Measurements from ENCODE around the gene ANKIB1.
A peak's percentile ranks its signal among the peaks of the same experiment; 100 is the strongest.
"Not testable (repeated sequence)": the region's sequence is repeated elsewhere in the genome, so short reads cannot be mapped to it uniquely, and the experiment has no call there.

The ANKIB1 gene

GRCh38 chr7:92246360-92247101, 757 bp downstream of the ANKIB1 start:
- Histone ChIP-seq H3K9ac (ENCODE audit: low read length) (peak overlapping the region; percentile 92), H3K36me3 (ENCODE audit: control insufficient read depth, insufficient read depth, low read length, severe bottlenecking) (peaks cover 3% of the 10 kb centered on the region), H3K9me3 (ENCODE audit: control insufficient read depth, low read length) (no peaks in the 10 kb centered on the region), H3K4me1 (ENCODE audit: control insufficient read depth, insufficient read depth, low read length) (peaks cover 26% of the 10 kb centered on the region), H3K27me3 (replicated peaks; ENCODE audit: control insufficient read depth, insufficient read depth, low read length) (no peaks in the 10 kb centered on the region), H3K4me3 (ENCODE audit: low read length) (peak overlapping the region; percentile 87)
- peak; percentile 56 for DNase-seq (ENCODE audit: low read depth)

- no peak for DNase-seq (ENCODE audit: low read depth)
- Histone ChIP-seq H3K4me1 (ENCODE audit: control insufficient read depth, insufficient read depth, low read length) (peaks cover 22% of the 10 kb centered on the region), H3K36me3 (ENCODE audit: control insufficient read depth, insufficient read depth, low read length, severe bottlenecking) (no peaks in the 10 kb centered on the region), H3K4me3 (ENCODE audit: low read length) (no peak overlapping the region), H3K9me3 (ENCODE audit: control insufficient read depth, low read length) (no peaks in the 10 kb centered on the region), H3K27me3 (replicated peaks; ENCODE audit: control insufficient read depth, insufficient read depth, low read length) (no peaks in the 10 kb centered on the region), H3K9ac (ENCODE audit: low read length) (no peak overlapping the region)
Observed at GRCh38 chr7:92250603-92251002, 4.8 kb downstream of the ANKIB1 start.

- H3K4me3 ChIP-seq (ENCODE audit: low read length) = no peak overlapping the region
Observed at GRCh38 chr7:92251181-92251580, 5.4 kb downstream of the ANKIB1 start.

GRCh38 chr7:92253251-92253650, 7.5 kb downstream of the ANKIB1 start:
- no peaks in the 10 kb centered on the region for H3K36me3 ChIP-seq (ENCODE audit: control insufficient read depth, insufficient read depth, low read length, severe bottlenecking)
- H3K4me3 ChIP-seq (ENCODE audit: low read length) = no peak overlapping the region
- no peak for DNase-seq (ENCODE audit: low read depth)
- H3K27me3 ChIP-seq (replicated peaks; ENCODE audit: control insufficient read depth, insufficient read depth, low read length) = no peaks in the 10 kb centered on the region
- no peak overlapping the region for H3K9ac ChIP-seq (ENCODE audit: low read length)
- H3K4me1 ChIP-seq (ENCODE audit: control insufficient read depth, insufficient read depth, low read length) = peaks cover 19% of the 10 kb centered on the region
- no peaks in the 10 kb centered on the region for H3K9me3 ChIP-seq (ENCODE audit: control insufficient read depth, low read length)

More at GRCh38 chr7:92251181-92251580, 5.4 kb downstream of the ANKIB1 start:
- no peak for DNase-seq (ENCODE audit: low read depth)
- H3K27me3 ChIP-seq (replicated peaks; ENCODE audit: control insufficient read depth, insufficient read depth, low read length) = no peaks in the 10 kb centered on the region
- H3K9me3 ChIP-seq (ENCODE audit: control insufficient read depth, low read length) = no peaks in the 10 kb centered on the region
- no peaks in the 10 kb centered on the region for H3K36me3 ChIP-seq (ENCODE audit: control insufficient read depth, insufficient read depth, low read length, severe bottlenecking)
- no peak overlapping the region for H3K9ac ChIP-seq (ENCODE audit: low read length)
- peaks cover 28% of the 10 kb centered on the region for H3K4me1 ChIP-seq (ENCODE audit: control insufficient read depth, insufficient read depth, low read length)

- H3K27me3 ChIP-seq (replicated peaks; ENCODE audit: control insufficient read depth, insufficient read depth, low read length); H3K36me3 ChIP-seq (ENCODE audit: control insufficient read depth, insufficient read depth, low read length, severe bottlenecking); DNase-seq (ENCODE audit: low read depth); H3K9me3 ChIP-seq (ENCODE audit: control insufficient read depth, low read length): not testable (repeated sequence)
- peak overlapping the region; percentile 76 for H3K4me3 ChIP-seq (ENCODE audit: low read length)
- H3K9ac ChIP-seq (ENCODE audit: low read length) = peak overlapping the region; percentile 80
- H3K4me1 ChIP-seq (ENCODE audit: control insufficient read depth, insufficient read depth, low read length) = peaks cover 18% of the 10 kb centered on the region
Observed at GRCh38 chr7:92254800-92255199, 9.0 kb downstream of the ANKIB1 start.

- H3K4me3 ChIP-seq (ENCODE audit: low read length) = peak overlapping the region; percentile 76
- H3K4me1 ChIP-seq (ENCODE audit: control insufficient read depth, insufficient read depth, low read length) = peaks cover 18% of the 10 kb centered on the region
- H3K9ac ChIP-seq (ENCODE audit: low read length) = peak overlapping the region; percentile 80
- H3K9me3 ChIP-seq (ENCODE audit: control insufficient read depth, low read length) = no peaks in the 10 kb centered on the region
- no peaks in the 10 kb centered on the region for H3K27me3 ChIP-seq (replicated peaks; ENCODE audit: control insufficient read depth, insufficient read depth, low read length)
- no peaks in the 10 kb centered on the region for H3K36me3 ChIP-seq (ENCODE audit: control insufficient read depth, insufficient read depth, low read length, severe bottlenecking)
- DNase-seq (ENCODE audit: low read depth) = peak; percentile 41
Observed at GRCh38 chr7:92255308-92255707, 9.5 kb downstream of the ANKIB1 start.

GRCh38 chr7:92259062-92259461, 13.3 kb downstream of the ANKIB1 start:
- no peak for DNase-seq (ENCODE audit: low read depth)
- peaks cover 18% of the 10 kb centered on the region for H3K4me1 ChIP-seq (ENCODE audit: control insufficient read depth, insufficient read depth, low read length)
- no peaks in the 10 kb centered on the region for H3K27me3 ChIP-seq (replicated peaks; ENCODE audit: control insufficient read depth, insufficient read depth, low read length)
- no peak overlapping the region for H3K9ac ChIP-seq (ENCODE audit: low read length)
- H3K9me3 ChIP-seq (ENCODE audit: control insufficient read depth, low read length) = no peaks in the 10 kb centered on the region
- H3K36me3 ChIP-seq (ENCODE audit: control insufficient read depth, insufficient read depth, low read length, severe bottlenecking) = no peaks in the 10 kb centered on the region
- no peak overlapping the region for H3K4me3 ChIP-seq (ENCODE audit: low read length)

GRCh38 chr7:92259610-92260247, 14.0 kb downstream of the ANKIB1 start:
- DNase-seq (ENCODE audit: low read depth) = no peak
- Histone ChIP-seq H3K9ac (ENCODE audit: low read length) (no peak overlapping the region), H3K4me1 (ENCODE audit: control insufficient read depth, insufficient read depth, low read length) (peaks cover 16% of the 10 kb centered on the region), H3K36me3 (ENCODE audit: control insufficient read depth, insufficient read depth, low read length, severe bottlenecking) (no peaks in the 10 kb centered on the region), H3K27me3 (replicated peaks; ENCODE audit: control insufficient read depth, insufficient read depth, low read length) (no peaks in the 10 kb centered on the region), H3K9me3 (ENCODE audit: control insufficient read depth, low read length) (no peaks in the 10 kb centered on the region), H3K4me3 (ENCODE audit: low read length) (no peak overlapping the region)

GRCh38 chr7:92260248-92260781, 14.5 kb downstream of the ANKIB1 start:
- Histone ChIP-seq H3K4me3 (ENCODE audit: low read length) (no peak overlapping the region), H3K9me3 (ENCODE audit: control insufficient read depth, low read length) (no peaks in the 10 kb centered on the region), H3K4me1 (ENCODE audit: control insufficient read depth, insufficient read depth, low read length) (peaks cover 10% of the 10 kb centered on the region), H3K27me3 (replicated peaks; ENCODE audit: control insufficient read depth, insufficient read depth, low read length) (no peaks in the 10 kb centered on the region), H3K36me3 (ENCODE audit: control insufficient read depth, insufficient read depth, low read length, severe bottlenecking) (no peaks in the 10 kb centered on the region), H3K9ac (ENCODE audit: low read length) (no peak overlapping the region)
- DNase-seq (ENCODE audit: low read depth) = no peak

GRCh38 chr7:92266415-92267241, 20.9 kb downstream of the ANKIB1 start:
- H3K36me3 ChIP-seq (ENCODE audit: control insufficient read depth, insufficient read depth, low read length, severe bottlenecking) = no peaks in the 10 kb centered on the region
- DNase-seq (ENCODE audit: low read depth) = no peak
- no peaks in the 10 kb centered on the region for H3K9me3 ChIP-seq (ENCODE audit: control insufficient read depth, low read length)
- no peaks in the 10 kb centered on the region for H3K27me3 ChIP-seq (replicated peaks; ENCODE audit: control insufficient read depth, insufficient read depth, low read length)
- no peak overlapping the region for H3K9ac ChIP-seq (ENCODE audit: low read length)
- no peak overlapping the region for H3K4me3 ChIP-seq (ENCODE audit: low read length)
- H3K4me1 ChIP-seq (ENCODE audit: control insufficient read depth, insufficient read depth, low read length) = peaks cover 6% of the 10 kb centered on the region

GRCh38 chr7:92268921-92269320, 23.1 kb downstream of the ANKIB1 start:
- Histone ChIP-seq H3K4me3 (ENCODE audit: low read length) (no peak overlapping the region), H3K36me3 (ENCODE audit: control insufficient read depth, insufficient read depth, low read length, severe bottlenecking) (no peaks in the 10 kb centered on the region), H3K4me1 (ENCODE audit: control insufficient read depth, insufficient read depth, low read length) (peaks cover 6% of the 10 kb centered on the region), H3K27me3 (replicated peaks; ENCODE audit: control insufficient read depth, insufficient read depth, low read length) (no peaks in the 10 kb centered on the region), H3K9ac (ENCODE audit: low read length) (no peak overlapping the region), H3K9me3 (ENCODE audit: control insufficient read depth, low read length) (no peaks in the 10 kb centered on the region)
- DNase-seq (ENCODE audit: low read depth) = no peak
